Measurements from ENCODE around the gene GPR157.

DNA sequence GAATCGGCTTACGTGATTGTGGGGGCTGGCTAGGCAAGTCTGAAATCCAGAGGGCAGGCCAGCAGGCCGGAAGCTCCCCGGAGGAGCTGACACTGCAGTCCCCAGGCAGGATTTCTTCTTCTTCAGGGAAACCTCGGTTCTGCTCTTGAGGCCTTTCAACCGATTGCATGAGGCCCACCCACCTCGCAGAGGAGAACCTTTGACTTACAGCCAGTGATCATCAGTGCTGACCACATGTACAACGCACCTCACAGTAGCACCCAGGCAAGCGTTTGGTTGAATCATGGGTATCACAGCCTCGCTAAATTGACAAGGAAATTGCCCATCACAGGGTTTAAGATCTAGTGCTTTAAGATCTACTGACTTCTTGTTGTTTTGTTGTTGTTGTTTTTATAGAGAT, 23.6 kb upstream of the GPR157 start:
- TF ChIP-seq, protein P1, sequence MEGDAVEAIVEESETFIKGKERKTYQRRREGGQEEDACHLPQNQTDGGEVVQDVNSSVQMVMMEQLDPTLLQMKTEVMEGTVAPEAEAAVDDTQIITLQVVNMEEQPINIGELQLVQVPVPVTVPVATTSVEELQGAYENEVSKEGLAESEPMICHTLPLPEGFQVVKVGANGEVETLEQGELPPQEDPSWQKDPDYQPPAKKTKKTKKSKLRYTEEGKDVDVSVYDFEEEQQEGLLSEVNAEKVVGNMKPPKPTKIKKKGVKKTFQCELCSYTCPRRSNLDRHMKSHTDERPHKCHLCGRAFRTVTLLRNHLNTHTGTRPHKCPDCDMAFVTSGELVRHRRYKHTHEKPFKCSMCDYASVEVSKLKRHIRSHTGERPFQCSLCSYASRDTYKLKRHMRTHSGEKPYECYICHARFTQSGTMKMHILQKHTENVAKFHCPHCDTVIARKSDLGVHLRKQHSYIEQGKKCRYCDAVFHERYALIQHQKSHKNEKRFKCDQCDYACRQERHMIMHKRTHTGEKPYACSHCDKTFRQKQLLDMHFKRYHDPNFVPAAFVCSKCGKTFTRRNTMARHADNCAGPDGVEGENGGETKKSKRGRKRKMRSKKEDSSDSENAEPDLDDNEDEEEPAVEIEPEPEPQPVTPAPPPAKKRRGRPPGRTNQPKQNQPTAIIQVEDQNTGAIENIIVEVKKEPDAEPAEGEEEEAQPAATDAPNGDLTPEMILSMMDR (conservative IDR thresholded peaks at IDR 0.05; ENCODE audit: low read length): no peak
- no peak for TF ChIP-seq EZH2phosphoT487 (IDR thresholded peaks at IDR 0.05; ENCODE audit: borderline replicate concordance)

Measured in Loucy (cell line).